ENCODE data around the gene CA4.
"Not testable (repeated sequence)": the region's sequence is repeated elsewhere in the genome, so short reads cannot be mapped to it uniquely, and the experiment has no call there.

CA4 gene

GRCh38 chr17:60149691-60150582 lies at the start of gene CA4:
TSS of gene CA4 (plus strand) at chr17:60149973. CDS start at chr17:60150035, 62 bp downstream.
- DNase-seq (ENCODE audit: low read depth): no peak

GRCh38 chr17:60100577-60100976 lies 49.2 kb upstream of the CA4 start:
- DNase-seq (ENCODE audit: low read depth): not testable (repeated sequence)

GRCh38 chr17:60102015-60102631 lies 47.6 kb upstream of the CA4 start:
- not testable (repeated sequence) for DNase-seq (ENCODE audit: low read depth)

- peak; percentile 39 for DNase-seq (ENCODE audit: low read depth)
Measured at GRCh38 chr17:60102632-60103096, 47.1 kb upstream of the CA4 start.

GRCh38 chr17:60103957-60104356 lies 45.8 kb upstream of the CA4 start:
- DNase-seq (ENCODE audit: low read depth): no peak

- no peak for DNase-seq (ENCODE audit: low read depth)
Measured at GRCh38 chr17:60106340-60107059, 43.3 kb upstream of the CA4 start.

- DNase-seq (ENCODE audit: low read depth): peak; percentile 56
Measured at GRCh38 chr17:60107526-60108257, 42.1 kb upstream of the CA4 start.

GRCh38 chr17:60108309-60108708 lies 41.5 kb upstream of the CA4 start:
- DNase-seq (ENCODE audit: low read depth): not testable (repeated sequence)

- no peak for DNase-seq (ENCODE audit: low read depth)
Measured at GRCh38 chr17:60108712-60109111, 41.1 kb upstream of the CA4 start.

- no peak for DNase-seq (ENCODE audit: low read depth)
Measured at GRCh38 chr17:60109161-60109560, 40.6 kb upstream of the CA4 start.

GRCh38 chr17:60110586-60110985 lies 39.2 kb upstream of the CA4 start:
- no peak for DNase-seq (ENCODE audit: low read depth)

GRCh38 chr17:60111661-60112060 lies 38.1 kb upstream of the CA4 start:
- not testable (repeated sequence) for DNase-seq (ENCODE audit: low read depth)

GRCh38 chr17:60115364-60115763 lies 34.4 kb upstream of the CA4 start:
- not testable (repeated sequence) for DNase-seq (ENCODE audit: low read depth)

- DNase-seq (ENCODE audit: low read depth): not testable (repeated sequence)
Measured at GRCh38 chr17:60116196-60116595, 33.6 kb upstream of the CA4 start.

- DNase-seq (ENCODE audit: low read depth): not testable (repeated sequence)
Measured at GRCh38 chr17:60119162-60119561, 30.6 kb upstream of the CA4 start.

- not testable (repeated sequence) for DNase-seq (ENCODE audit: low read depth)
Measured at GRCh38 chr17:60119807-60120748, 29.7 kb upstream of the CA4 start.

- DNase-seq (ENCODE audit: low read depth): no peak
Measured at GRCh38 chr17:60127068-60128064, 22.4 kb upstream of the CA4 start.

GRCh38 chr17:60128171-60128859 lies 21.5 kb upstream of the CA4 start:
- DNase-seq (ENCODE audit: low read depth): no peak

GRCh38 chr17:60129164-60129563 lies 20.6 kb upstream of the CA4 start:
- DNase-seq (ENCODE audit: low read depth): no peak

Measured in fibroblast of gingiva (primary cell).